WTC11 (cell line): ENCODE data around the gene TSR3. TPM values are rescaled to one million over a fixed set of nuclear protein-coding genes. Genes with fewer than 3 reads are reported as not detected.

Experiments
- ATAC-seq: fragments of 200-7000 bp; cut with Tn5 transposase; 2 replicates; pipeline ENCODE4 v1.10.0; 2021; ENCODE audit warnings: mild to moderate bottlenecking, moderate library complexity
- CTCF ChIA-PET: fragments of 300-600 bp; sonication (Branson Sonifier 250); formaldehyde crosslinking; loops from one replicate; lab custom pipeline; 2021; ENCODE audit warnings: antibody characterized with exemption; lab: Charles Lee
- POLR2A ChIA-PET: fragments of 350-600 bp; sonication (Branson Sonifier 250); formaldehyde crosslinking; loops from one replicate; lab custom pipeline; 2021; ENCODE audit warnings: antibody characterized with exemption; lab: Charles Lee
- DNase-seq: peaks from one replicate; pipeline ENCODE4 v3.0.0; 2021; ENCODE audit warnings: low spot score
- H3K27ac Mint-ChIP-seq: 2 replicates; pipeline ENCODE4 v1.8.0; 2021; ENCODE audit warnings: mixed read lengths
- H3K27me3 Mint-ChIP-seq: 2 replicates; pipeline ENCODE4 v1.8.0; 2021; ENCODE audit warnings: low read depth, mild to moderate bottlenecking, moderate library complexity, mixed read lengths
- H3K36me3 Mint-ChIP-seq: 2 replicates; pipeline ENCODE4 v1.8.0; 2021; ENCODE audit warnings: mixed read lengths
- H3K4me1 Mint-ChIP-seq: 2 replicates; pipeline ENCODE4 v1.8.0; 2022; ENCODE audit warnings: mixed read lengths
- H3K4me3 Mint-ChIP-seq: 2 replicates; pipeline ENCODE4 v1.8.0; 2021; ENCODE audit warnings: mild to moderate bottlenecking, moderate library complexity, mixed read lengths
- H3K9me3 Mint-ChIP-seq: 2 replicates; pipeline ENCODE4 v1.8.0; 2021; ENCODE audit warnings: mixed read lengths
- ATF6 ChIP-seq: sonication (generic); formaldehyde crosslinking; IDR thresholded peaks from 2 replicates; pipeline ENCODE4 v1.8.1; 2023; ENCODE audit warnings: mild to moderate bottlenecking, missing genetic modification reagents
- E2F4 ChIP-seq: sonication (generic); formaldehyde crosslinking; IDR thresholded peaks from 2 replicates; pipeline ENCODE4 v1.8.1; 2022; ENCODE audit warnings: low read depth, mild to moderate bottlenecking, moderate library complexity, missing genetic modification reagents, borderline replicate concordance
- GTF2I ChIP-seq: fragments of 250-450 bp; sonication (Bioruptor Pico); conservative IDR thresholded peaks from 2 replicates; pipeline ENCODE4 v1.4.0; 2021; ENCODE audit warnings: mild to moderate bottlenecking
- HMGA2 ChIP-seq: fragments of 250-450 bp; sonication (Bioruptor Pico); IDR thresholded peaks from 2 replicates; pipeline ENCODE4 v1.4.0; 2021; ENCODE audit warnings: mild to moderate bottlenecking, moderate library complexity
- IRF2 ChIP-seq: sonication (generic); formaldehyde crosslinking; IDR thresholded peaks from 2 replicates; pipeline ENCODE4 v1.8.0; 2022; ENCODE audit warnings: low read depth, missing genetic modification reagents, borderline replicate concordance
- PREB ChIP-seq: sonication (generic); formaldehyde crosslinking; IDR thresholded peaks from 2 replicates; pipeline ENCODE4 v1.8.1; 2022; ENCODE audit warnings: mild to moderate bottlenecking, missing genetic modification reagents, moderate library complexity, borderline replicate concordance
- SP1 ChIP-seq: sonication (generic); formaldehyde crosslinking; conservative IDR thresholded peaks from 2 replicates; pipeline ENCODE4 v1.8.1; 2022; ENCODE audit warnings: missing genetic modification reagents
- TP53 ChIP-seq: sonication (generic); formaldehyde crosslinking; IDR thresholded peaks from 2 replicates; pipeline ENCODE4 v1.8.1; 2023; ENCODE audit warnings: mild to moderate bottlenecking, missing genetic modification reagents
- ZNF138 ChIP-seq: sonication (generic); formaldehyde crosslinking; conservative IDR thresholded peaks from 2 replicates; pipeline ENCODE4 v1.8.1; 2022; ENCODE audit warnings: mild to moderate bottlenecking, moderate library complexity, missing genetic modification reagents
- ZNF281 ChIP-seq: sonication (generic); formaldehyde crosslinking; IDR thresholded peaks from 2 replicates; pipeline ENCODE4 v1.8.0; 2023; ENCODE audit warnings: mild to moderate bottlenecking, missing genetic modification reagents
- total RNA-seq: library from RNA; stranded (reverse); gene quantifications from 3 replicates; pipeline ENCODE4 v1.2.3, GENCODE V29; 2021
- TF ChIP-seq, protein P1 (sequence below): fragments of 250-450 bp; sonication (Bioruptor Pico); IDR thresholded peaks from 2 replicates; pipeline ENCODE4 v1.9.0; 2021; ENCODE audit warnings: mild to moderate bottlenecking
- TF ChIP-seq, protein P2 (sequence below): sonication (generic); formaldehyde crosslinking; IDR thresholded peaks from 2 replicates; pipeline ENCODE4 v1.8.1; 2022; ENCODE audit warnings: mild to moderate bottlenecking, moderate library complexity, missing genetic modification reagents

Gene TSR3
- total RNA-seq, 1 experiment from 2014 or later, result 66.3 TPM

DNA sequence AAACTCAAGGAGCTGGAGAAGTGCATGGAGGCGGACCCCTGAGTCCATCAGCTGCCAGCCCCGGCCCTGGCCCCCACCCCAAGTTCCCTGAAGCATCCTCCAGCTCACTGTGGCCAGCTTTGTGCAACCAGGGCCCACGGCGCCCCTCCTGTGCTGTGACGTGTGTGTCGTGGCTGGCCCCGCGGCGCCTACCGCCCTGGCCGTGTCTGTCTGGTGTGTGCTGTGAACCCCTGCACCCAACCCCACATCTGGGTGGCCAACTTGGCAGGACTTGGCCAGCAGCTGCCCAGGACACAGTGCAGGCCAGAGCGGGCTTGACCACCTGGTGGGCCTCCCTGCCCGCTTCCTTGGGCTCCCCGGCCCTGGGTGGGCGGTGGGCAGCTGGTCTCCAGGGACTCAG, 3.2 kb downstream of the TSR3 start:
- CTCF ChIA-PET, result interaction anchor here (1.1 kb wide), 1 partner anchor 11 kb away, joined by 3 read pairs; no protein-coding TSS in a partner anchor
- H3K27me3 Mint-ChIP-seq, result no peaks in the 10 kb centered on the region
- H3K36me3 Mint-ChIP-seq, result no peaks in the 10 kb centered on the region; the same call in 1 of the 2 replicates
- no peak for TF ChIP-seq SP1 (CRISPR knock-in tag)
- TF ChIP-seq E2F4 (CRISPR knock-in tag), result no peak
- TF ChIP-seq, protein P1, sequence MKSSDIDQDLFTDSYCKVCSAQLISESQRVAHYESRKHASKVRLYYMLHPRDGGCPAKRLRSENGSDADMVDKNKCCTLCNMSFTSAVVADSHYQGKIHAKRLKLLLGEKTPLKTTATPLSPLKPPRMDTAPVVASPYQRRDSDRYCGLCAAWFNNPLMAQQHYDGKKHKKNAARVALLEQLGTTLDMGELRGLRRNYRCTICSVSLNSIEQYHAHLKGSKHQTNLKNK (CRISPR knock-in tag), result no peak
- no peak for TF ChIP-seq ZNF138 (CRISPR knock-in tag)
- TF ChIP-seq HMGA2 (CRISPR knock-in tag), result no peak
- POLR2A ChIA-PET, result no interaction called here
- ATAC-seq (no peak), DNase-seq (no peak)
- no peaks in the 10 kb centered on the region for H3K9me3 Mint-ChIP-seq
- H3K4me1 Mint-ChIP-seq, result peaks cover 9% of the 10 kb centered on the region
- no peak overlapping the region for H3K27ac Mint-ChIP-seq
- no peak overlapping the region for H3K4me3 Mint-ChIP-seq

- TF ChIP-seq GTF2I (CRISPR knock-in tag), result no peak
- TF ChIP-seq, protein P2, sequence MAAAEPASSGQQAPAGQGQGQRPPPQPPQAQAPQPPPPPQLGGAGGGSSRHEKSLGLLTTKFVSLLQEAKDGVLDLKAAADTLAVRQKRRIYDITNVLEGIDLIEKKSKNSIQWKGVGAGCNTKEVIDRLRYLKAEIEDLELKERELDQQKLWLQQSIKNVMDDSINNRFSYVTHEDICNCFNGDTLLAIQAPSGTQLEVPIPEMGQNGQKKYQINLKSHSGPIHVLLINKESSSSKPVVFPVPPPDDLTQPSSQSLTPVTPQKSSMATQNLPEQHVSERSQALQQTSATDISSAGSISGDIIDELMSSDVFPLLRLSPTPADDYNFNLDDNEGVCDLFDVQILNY, result no peak
- peaks cover 8% of the 10 kb centered on the region for H3K4me1 Mint-ChIP-seq
- no peaks in the 10 kb centered on the region for H3K9me3 Mint-ChIP-seq
- CTCF ChIA-PET, result interaction anchor here (1.8 to 2.8 kb wide), 2 partner anchors 16 to 18 kb away, joined by 8 to 13 read pairs; no protein-coding TSS in a partner anchor
- H3K4me3 Mint-ChIP-seq, result no peak overlapping the region
- H3K27ac Mint-ChIP-seq, result no peak overlapping the region
- ATAC-seq (no peak), DNase-seq (no peak)
- no peaks in the 10 kb centered on the region; the same call in 1 of the 2 replicates for H3K36me3 Mint-ChIP-seq
- no peaks in the 10 kb centered on the region; the same call in 1 of the 2 replicates for H3K27me3 Mint-ChIP-seq
- POLR2A ChIA-PET, result no interaction called here
Measured at GRCh38 chr16:1347962-1348361, 3.7 kb downstream of the TSR3 start.

GRCh38 chr16:1347286-1347855, 4.3 kb downstream of the TSR3 start:
- H3K4me1 Mint-ChIP-seq, result peaks cover 5% of the 10 kb centered on the region
- H3K27me3 Mint-ChIP-seq, result no peaks in the 10 kb centered on the region; the same call in 1 of the 2 replicates
- H3K4me3 Mint-ChIP-seq, result no peak overlapping the region
- no peak overlapping the region for H3K27ac Mint-ChIP-seq
- POLR2A ChIA-PET, result interaction anchor here (0.8 kb wide), 1 partner anchor 15 kb away, joined by 3 read pairs; no protein-coding TSS in a partner anchor
- TF ChIP-seq TP53 (CRISPR knock-in tag) (no peak), ATF6 (no peak), IRF2 (no peak), ZNF281 (CRISPR knock-in tag) (no peak), PREB (CRISPR knock-in tag) (no peak), HMGA2 (CRISPR knock-in tag) (no peak)
- TF ChIP-seq, protein P1 (CRISPR knock-in tag), result no peak
- H3K36me3 Mint-ChIP-seq, result no peaks in the 10 kb centered on the region; the same call in 1 of the 2 replicates
- no peak for ATAC-seq
- no peak for DNase-seq
- H3K9me3 Mint-ChIP-seq, result no peaks in the 10 kb centered on the region
- CTCF ChIA-PET, result interaction anchor here (0.6 to 2.8 kb wide), 4 partner anchors 16 to 46 kb away, joined by 4 to 13 read pairs (median 6); no protein-coding TSS in a partner anchor
